OCI-LY3 (cell line): ENCODE measurements around the gene TCEAL9.

Experiments
- H2AFZ ChIP-seq: fragments of 200-600, 300-600 bp; shearing (Covaris generic); 2 replicates; pipeline ENCODE4 v1.6.0; 2014; ENCODE audit warnings: antibody characterized with exemption, low read depth, low read length
- H3K27ac ChIP-seq: fragments of 200-600, 300-600 bp; sonication (generic); 2 replicates; pipeline ENCODE4 v1.5.1; 2014; ENCODE audit warnings: mild to moderate bottlenecking, low read length, moderate library complexity, mixed read lengths
- H3K27me3 ChIP-seq: fragments of 200-600, 300-600 bp; sonication (generic); 2 replicates; pipeline ENCODE4 v1.6.1; 2014; ENCODE audit warnings: low read depth, low read length, mixed read lengths
- H3K36me3 ChIP-seq: fragments of 200-600, 300-600 bp; sonication (generic); replicated peaks from 2 replicates; pipeline ENCODE3; 2014; ENCODE audit warnings: low read depth, low read length, mixed read lengths
- H3K4me1 ChIP-seq: fragments of 300-600, 200-600 bp; sonication (generic); 2 replicates; pipeline ENCODE4 v1.6.1; 2014; ENCODE audit warnings: low read length, mixed read lengths
- H3K4me2 ChIP-seq: fragments of 200-600, 300-600 bp; sonication (generic); 2 replicates; pipeline ENCODE4 v1.6.1; 2014; ENCODE audit warnings: low read length, mixed read lengths
- H3K4me3 ChIP-seq: fragments of 300-600, 200-600 bp; sonication (generic); 2 replicates; pipeline ENCODE4 v1.5.1; 2014; ENCODE audit warnings: antibody characterized with exemption, mild to moderate bottlenecking, low read length, moderate library complexity
- H3K79me2 ChIP-seq: fragments of 300-600, 200-600 bp; shearing (Covaris generic); 2 replicates; pipeline ENCODE4 v1.6.1; 2014; ENCODE audit warnings: mild to moderate bottlenecking, low read length, mixed read lengths
- H3K9ac ChIP-seq: fragments of 300-600, 200-600 bp; shearing (Covaris generic); 2 replicates; pipeline ENCODE4 v1.6.0; 2014; ENCODE audit warnings: mild to moderate bottlenecking, low read length, moderate library complexity
- H3K9me3 ChIP-seq: fragments of 200-600, 300-600 bp; shearing (Covaris generic); 2 replicates; pipeline ENCODE4 v1.6.1; 2014; ENCODE audit warnings: low read length, mixed read lengths; ENCODE audit not compliant: insufficient read depth
- H4K20me1 ChIP-seq: fragments of 200-600, 300-600 bp; sonication (generic); 2 replicates; pipeline ENCODE4 v1.6.1; 2016; ENCODE audit warnings: low read length, mixed read lengths; ENCODE audit not compliant: insufficient read depth
- EZH2phosphoT487 ChIP-seq: fragments of 200-600 bp; shearing (Covaris generic); IDR thresholded peaks from 2 replicates; pipeline ENCODE4 v1.6.1; 2018; ENCODE audit warnings: antibody characterized with exemption, mixed run types, low read depth
- TF ChIP-seq, protein P1 (sequence below): fragments of 200-600, 300-600 bp; sonication (generic); IDR thresholded peaks from 2 replicates; pipeline ENCODE4 v1.5.1; 2014; ENCODE audit warnings: antibody characterized with exemption, low read length, low read depth

The TCEAL9 gene

DNA sequence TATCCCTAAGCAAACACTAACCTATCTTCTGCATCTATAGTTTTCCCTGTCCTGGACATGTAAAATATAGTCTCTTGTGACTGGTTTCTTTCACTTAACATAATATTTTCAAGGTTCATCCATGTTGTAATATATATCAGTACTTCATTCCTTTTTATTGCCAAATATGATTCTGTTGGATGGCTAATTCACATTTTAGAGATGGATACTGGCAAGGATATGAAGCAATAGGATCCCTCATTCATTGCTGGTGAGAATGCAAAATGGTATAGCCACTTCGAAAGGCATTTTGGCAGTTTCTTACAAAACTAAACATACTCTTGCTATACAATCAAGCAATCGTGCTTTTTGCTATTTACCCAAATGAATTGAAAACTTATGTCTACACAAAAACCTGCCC is 6.7 kb downstream of the TCEAL9 start:
- no peaks in the 10 kb centered on the region for H3K79me2 ChIP-seq
- H3K4me1 ChIP-seq = no peaks in the 10 kb centered on the region
- no peaks in the 10 kb centered on the region for H3K36me3 ChIP-seq
- H3K9ac ChIP-seq = no peak overlapping the region
- no peak overlapping the region for H3K27ac ChIP-seq
- TF ChIP-seq, protein P1, sequence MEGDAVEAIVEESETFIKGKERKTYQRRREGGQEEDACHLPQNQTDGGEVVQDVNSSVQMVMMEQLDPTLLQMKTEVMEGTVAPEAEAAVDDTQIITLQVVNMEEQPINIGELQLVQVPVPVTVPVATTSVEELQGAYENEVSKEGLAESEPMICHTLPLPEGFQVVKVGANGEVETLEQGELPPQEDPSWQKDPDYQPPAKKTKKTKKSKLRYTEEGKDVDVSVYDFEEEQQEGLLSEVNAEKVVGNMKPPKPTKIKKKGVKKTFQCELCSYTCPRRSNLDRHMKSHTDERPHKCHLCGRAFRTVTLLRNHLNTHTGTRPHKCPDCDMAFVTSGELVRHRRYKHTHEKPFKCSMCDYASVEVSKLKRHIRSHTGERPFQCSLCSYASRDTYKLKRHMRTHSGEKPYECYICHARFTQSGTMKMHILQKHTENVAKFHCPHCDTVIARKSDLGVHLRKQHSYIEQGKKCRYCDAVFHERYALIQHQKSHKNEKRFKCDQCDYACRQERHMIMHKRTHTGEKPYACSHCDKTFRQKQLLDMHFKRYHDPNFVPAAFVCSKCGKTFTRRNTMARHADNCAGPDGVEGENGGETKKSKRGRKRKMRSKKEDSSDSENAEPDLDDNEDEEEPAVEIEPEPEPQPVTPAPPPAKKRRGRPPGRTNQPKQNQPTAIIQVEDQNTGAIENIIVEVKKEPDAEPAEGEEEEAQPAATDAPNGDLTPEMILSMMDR = no peak
- no peak for TF ChIP-seq EZH2phosphoT487
- no peak overlapping the region for H2AFZ ChIP-seq
- no peak overlapping the region for H3K4me2 ChIP-seq
- H3K27me3 ChIP-seq = no peaks in the 10 kb centered on the region
- no peaks in the 10 kb centered on the region for H4K20me1 ChIP-seq
- no peaks in the 10 kb centered on the region for H3K9me3 ChIP-seq
- no peak overlapping the region for H3K4me3 ChIP-seq

DNA sequence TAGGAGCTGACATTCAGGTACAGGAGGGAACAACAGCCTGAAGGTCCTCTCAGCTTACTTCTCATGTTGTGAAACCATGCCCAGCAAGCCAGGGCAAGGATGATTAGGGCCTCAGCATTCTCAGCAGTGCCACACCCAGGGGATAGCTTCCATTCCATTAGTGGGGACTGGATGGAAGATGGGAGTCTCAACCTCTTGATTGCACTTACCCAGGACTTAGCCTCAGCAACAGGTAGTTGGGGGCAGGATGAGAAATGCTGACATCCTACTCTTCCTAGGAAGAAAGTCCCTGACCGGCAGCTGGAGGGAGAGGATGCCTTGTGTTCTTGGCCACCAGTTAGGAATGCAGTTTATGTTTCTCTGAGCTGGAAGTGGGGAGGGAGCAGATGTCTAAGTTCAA is 11.2 kb downstream of the TCEAL9 start:
- Histone ChIP-seq H3K79me2 (no peaks in the 10 kb centered on the region), H3K4me2 (no peak overlapping the region), H4K20me1 (no peaks in the 10 kb centered on the region), H3K9me3 (no peaks in the 10 kb centered on the region), H2AFZ (no peak overlapping the region), H3K4me3 (no peak overlapping the region), H3K9ac (no peak overlapping the region), H3K4me1 (no peaks in the 10 kb centered on the region), H3K27me3 (no peaks in the 10 kb centered on the region), H3K36me3 (no peaks in the 10 kb centered on the region), H3K27ac (no peak overlapping the region)
- TF ChIP-seq EZH2phosphoT487 = no peak
- TF ChIP-seq, protein P1 = no peak

DNA sequence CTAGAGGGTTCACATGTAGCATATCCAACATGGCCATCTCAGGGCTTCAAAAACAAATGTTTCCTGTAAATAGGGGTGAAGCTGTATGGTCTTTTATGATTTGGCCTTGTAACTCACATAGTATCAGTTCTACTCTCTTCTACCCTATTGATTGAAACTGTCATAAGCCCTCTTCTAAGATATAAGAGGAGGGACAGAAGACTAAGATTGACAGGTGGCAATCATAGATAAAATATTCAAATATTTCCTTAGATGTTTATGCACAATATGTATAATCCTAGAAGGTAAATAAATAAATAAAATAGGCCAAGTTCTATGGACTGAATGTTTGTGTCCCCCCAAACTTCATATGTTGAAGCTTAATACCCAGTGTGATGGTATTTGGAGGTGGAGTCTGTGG is 13.2 kb downstream of the TCEAL9 start:
- no peaks in the 10 kb centered on the region for H3K79me2 ChIP-seq
- H3K36me3 ChIP-seq = no peaks in the 10 kb centered on the region
- H3K27me3 ChIP-seq = no peaks in the 10 kb centered on the region
- H3K27ac ChIP-seq = no peak overlapping the region
- TF ChIP-seq, protein P1 = no peak
- TF ChIP-seq EZH2phosphoT487 = no peak
- no peak overlapping the region for H3K4me2 ChIP-seq
- no peak overlapping the region for H2AFZ ChIP-seq
- no peaks in the 10 kb centered on the region for H3K9me3 ChIP-seq
- H3K4me1 ChIP-seq = no peaks in the 10 kb centered on the region
- H4K20me1 ChIP-seq = no peaks in the 10 kb centered on the region
- no peak overlapping the region for H3K9ac ChIP-seq
- H3K4me3 ChIP-seq = no peak overlapping the region

DNA sequence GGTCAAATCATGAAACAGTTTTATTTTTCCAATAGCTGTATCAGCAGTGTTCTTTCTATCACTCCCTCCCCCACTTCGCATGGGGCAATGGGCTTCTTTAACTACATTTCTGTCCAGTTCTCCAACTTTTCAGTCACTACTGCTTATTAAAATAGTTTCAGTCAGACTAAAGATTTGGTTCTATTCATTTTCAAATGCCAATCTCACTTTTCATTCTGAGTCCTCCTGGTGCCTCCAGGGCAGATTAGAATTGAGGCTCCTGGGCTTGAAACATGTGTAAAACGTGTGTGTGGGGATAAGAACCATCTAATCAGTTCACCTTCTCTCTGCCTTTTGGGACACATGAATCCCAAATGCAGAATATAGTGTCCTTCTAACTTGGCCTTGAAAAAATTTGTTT is 16.6 kb downstream of the TCEAL9 start:
- Histone ChIP-seq H2AFZ (no peak overlapping the region), H3K4me2 (no peak overlapping the region), H3K4me3 (no peak overlapping the region), H4K20me1 (no peaks in the 10 kb centered on the region), H3K36me3 (peaks cover 5% of the 10 kb centered on the region), H3K9me3 (no peaks in the 10 kb centered on the region), H3K27me3 (no peaks in the 10 kb centered on the region), H3K9ac (no peak overlapping the region), H3K27ac (no peak overlapping the region), H3K79me2 (peaks cover 13% of the 10 kb centered on the region), H3K4me1 (peaks cover 5% of the 10 kb centered on the region)
- TF ChIP-seq EZH2phosphoT487 = no peak
- TF ChIP-seq, protein P1 = no peak
